OCI-LY3 (cell line): ENCODE results near the gene ARF1.

Experiments
- H2AFZ ChIP-seq: fragments of 200-600, 300-600 bp; shearing (Covaris generic); 2 replicates; pipeline ENCODE4 v1.6.0; 2014; ENCODE audit warnings: antibody characterized with exemption, low read depth, low read length
- H3K27ac ChIP-seq: fragments of 200-600, 300-600 bp; sonication (generic); 2 replicates; pipeline ENCODE4 v1.5.1; 2014; ENCODE audit warnings: mild to moderate bottlenecking, low read length, moderate library complexity, mixed read lengths
- H3K27me3 ChIP-seq: fragments of 200-600, 300-600 bp; sonication (generic); 2 replicates; pipeline ENCODE4 v1.6.1; 2014; ENCODE audit warnings: low read depth, low read length, mixed read lengths
- H3K36me3 ChIP-seq: fragments of 200-600, 300-600 bp; sonication (generic); replicated peaks from 2 replicates; pipeline ENCODE3; 2014; ENCODE audit warnings: low read depth, low read length, mixed read lengths
- H3K4me1 ChIP-seq: fragments of 300-600, 200-600 bp; sonication (generic); 2 replicates; pipeline ENCODE4 v1.6.1; 2014; ENCODE audit warnings: low read length, mixed read lengths
- H3K4me2 ChIP-seq: fragments of 200-600, 300-600 bp; sonication (generic); 2 replicates; pipeline ENCODE4 v1.6.1; 2014; ENCODE audit warnings: low read length, mixed read lengths
- H3K4me3 ChIP-seq: fragments of 300-600, 200-600 bp; sonication (generic); 2 replicates; pipeline ENCODE4 v1.5.1; 2014; ENCODE audit warnings: antibody characterized with exemption, mild to moderate bottlenecking, low read length, moderate library complexity
- H3K79me2 ChIP-seq: fragments of 300-600, 200-600 bp; shearing (Covaris generic); 2 replicates; pipeline ENCODE4 v1.6.1; 2014; ENCODE audit warnings: mild to moderate bottlenecking, low read length, mixed read lengths
- H3K9ac ChIP-seq: fragments of 300-600, 200-600 bp; shearing (Covaris generic); 2 replicates; pipeline ENCODE4 v1.6.0; 2014; ENCODE audit warnings: mild to moderate bottlenecking, low read length, moderate library complexity
- H3K9me3 ChIP-seq: fragments of 200-600, 300-600 bp; shearing (Covaris generic); 2 replicates; pipeline ENCODE4 v1.6.1; 2014; ENCODE audit warnings: low read length, mixed read lengths; ENCODE audit not compliant: insufficient read depth
- H4K20me1 ChIP-seq: fragments of 200-600, 300-600 bp; sonication (generic); 2 replicates; pipeline ENCODE4 v1.6.1; 2016; ENCODE audit warnings: low read length, mixed read lengths; ENCODE audit not compliant: insufficient read depth
- EZH2phosphoT487 ChIP-seq: fragments of 200-600 bp; shearing (Covaris generic); IDR thresholded peaks from 2 replicates; pipeline ENCODE4 v1.6.1; 2018; ENCODE audit warnings: antibody characterized with exemption, mixed run types, low read depth
- TF ChIP-seq, protein P1 (sequence below): fragments of 200-600, 300-600 bp; sonication (generic); IDR thresholded peaks from 2 replicates; pipeline ENCODE4 v1.5.1; 2014; ENCODE audit warnings: antibody characterized with exemption, low read length, low read depth

Gene ARF1

DNA sequence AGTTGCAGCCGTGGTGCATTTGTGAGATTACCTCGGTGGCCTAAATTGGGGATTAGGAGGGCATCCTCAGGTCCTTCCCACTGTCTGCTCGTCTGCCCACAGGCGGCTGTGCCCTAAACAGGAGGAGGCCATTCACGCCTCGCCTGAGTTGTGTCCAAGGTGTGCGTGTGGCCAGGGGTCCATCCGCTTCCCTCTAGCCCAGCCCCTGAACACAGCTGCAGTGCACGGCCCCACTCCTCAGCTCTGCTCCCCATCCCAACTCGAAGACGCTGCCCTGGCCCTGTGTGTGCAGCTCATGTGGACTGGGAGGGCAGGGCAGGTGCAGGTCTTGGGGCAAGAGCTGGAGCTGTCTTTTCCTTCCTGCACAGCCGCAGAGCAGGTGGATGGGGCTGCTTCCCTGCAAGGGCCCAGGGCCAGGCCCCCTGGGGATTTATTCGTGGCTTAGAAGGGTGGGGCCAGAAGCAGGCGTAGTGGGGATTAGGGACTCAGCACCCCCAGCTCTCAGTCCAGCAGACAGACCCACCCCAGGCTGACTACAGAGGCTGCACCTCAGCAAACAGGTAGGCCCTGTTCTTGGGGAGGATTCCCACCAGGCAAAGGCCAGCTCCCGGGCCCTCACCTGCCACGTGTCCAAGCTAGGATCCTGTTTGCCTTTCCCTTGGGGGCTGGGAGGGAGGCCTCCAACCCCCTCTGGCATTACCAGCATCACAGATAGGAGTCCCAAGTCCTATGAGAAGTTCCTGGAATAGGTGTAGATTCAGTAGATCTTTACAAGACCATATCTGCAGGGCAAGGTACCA lies 61.9 kb downstream of the ARF1 start:
- H3K9ac ChIP-seq = no peak overlapping the region
- H2AFZ ChIP-seq = no peak overlapping the region
- peaks cover 39% of the 10 kb centered on the region for H4K20me1 ChIP-seq
- TF ChIP-seq, protein P1, sequence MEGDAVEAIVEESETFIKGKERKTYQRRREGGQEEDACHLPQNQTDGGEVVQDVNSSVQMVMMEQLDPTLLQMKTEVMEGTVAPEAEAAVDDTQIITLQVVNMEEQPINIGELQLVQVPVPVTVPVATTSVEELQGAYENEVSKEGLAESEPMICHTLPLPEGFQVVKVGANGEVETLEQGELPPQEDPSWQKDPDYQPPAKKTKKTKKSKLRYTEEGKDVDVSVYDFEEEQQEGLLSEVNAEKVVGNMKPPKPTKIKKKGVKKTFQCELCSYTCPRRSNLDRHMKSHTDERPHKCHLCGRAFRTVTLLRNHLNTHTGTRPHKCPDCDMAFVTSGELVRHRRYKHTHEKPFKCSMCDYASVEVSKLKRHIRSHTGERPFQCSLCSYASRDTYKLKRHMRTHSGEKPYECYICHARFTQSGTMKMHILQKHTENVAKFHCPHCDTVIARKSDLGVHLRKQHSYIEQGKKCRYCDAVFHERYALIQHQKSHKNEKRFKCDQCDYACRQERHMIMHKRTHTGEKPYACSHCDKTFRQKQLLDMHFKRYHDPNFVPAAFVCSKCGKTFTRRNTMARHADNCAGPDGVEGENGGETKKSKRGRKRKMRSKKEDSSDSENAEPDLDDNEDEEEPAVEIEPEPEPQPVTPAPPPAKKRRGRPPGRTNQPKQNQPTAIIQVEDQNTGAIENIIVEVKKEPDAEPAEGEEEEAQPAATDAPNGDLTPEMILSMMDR = no peak
- no peak for TF ChIP-seq EZH2phosphoT487
- H3K36me3 ChIP-seq = peaks cover 12% of the 10 kb centered on the region
- H3K27ac ChIP-seq = no peak overlapping the region
- no peaks in the 10 kb centered on the region for H3K27me3 ChIP-seq
- H3K9me3 ChIP-seq = no peaks in the 10 kb centered on the region
- no peak overlapping the region for H3K4me2 ChIP-seq
- no peak overlapping the region for H3K4me3 ChIP-seq
- H3K79me2 ChIP-seq = peaks cover 66% of the 10 kb centered on the region
- H3K4me1 ChIP-seq = peaks cover 7% of the 10 kb centered on the region

DNA sequence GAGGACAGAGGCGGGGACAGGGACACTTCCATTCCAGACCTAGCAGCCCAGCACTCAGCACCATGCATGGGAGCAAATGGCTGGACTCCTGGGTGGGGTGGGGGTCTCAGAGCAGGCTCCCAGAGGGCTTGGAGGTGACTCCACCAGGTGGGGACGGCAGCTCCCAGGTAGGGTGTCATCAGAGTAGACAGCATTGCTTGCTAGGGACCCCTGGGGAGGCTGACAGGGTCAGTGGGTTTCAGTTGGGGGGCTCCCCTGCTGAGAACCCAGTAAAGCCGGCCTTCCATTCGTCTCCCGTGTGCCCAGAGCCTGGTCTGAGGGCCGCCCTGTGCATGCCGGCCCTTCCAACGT lies 62.5 kb downstream of the ARF1 start:
- Histone ChIP-seq H4K20me1 (peaks cover 39% of the 10 kb centered on the region), H3K4me3 (no peak overlapping the region), H3K4me1 (peaks cover 7% of the 10 kb centered on the region), H3K9ac (no peak overlapping the region), H3K79me2 (peaks cover 66% of the 10 kb centered on the region), H3K36me3 (peaks cover 12% of the 10 kb centered on the region), H3K27ac (no peak overlapping the region), H3K4me2 (no peak overlapping the region), H3K27me3 (no peaks in the 10 kb centered on the region), H3K9me3 (no peaks in the 10 kb centered on the region), H2AFZ (no peak overlapping the region)
- TF ChIP-seq, protein P1 = no peak
- no peak for TF ChIP-seq EZH2phosphoT487

DNA sequence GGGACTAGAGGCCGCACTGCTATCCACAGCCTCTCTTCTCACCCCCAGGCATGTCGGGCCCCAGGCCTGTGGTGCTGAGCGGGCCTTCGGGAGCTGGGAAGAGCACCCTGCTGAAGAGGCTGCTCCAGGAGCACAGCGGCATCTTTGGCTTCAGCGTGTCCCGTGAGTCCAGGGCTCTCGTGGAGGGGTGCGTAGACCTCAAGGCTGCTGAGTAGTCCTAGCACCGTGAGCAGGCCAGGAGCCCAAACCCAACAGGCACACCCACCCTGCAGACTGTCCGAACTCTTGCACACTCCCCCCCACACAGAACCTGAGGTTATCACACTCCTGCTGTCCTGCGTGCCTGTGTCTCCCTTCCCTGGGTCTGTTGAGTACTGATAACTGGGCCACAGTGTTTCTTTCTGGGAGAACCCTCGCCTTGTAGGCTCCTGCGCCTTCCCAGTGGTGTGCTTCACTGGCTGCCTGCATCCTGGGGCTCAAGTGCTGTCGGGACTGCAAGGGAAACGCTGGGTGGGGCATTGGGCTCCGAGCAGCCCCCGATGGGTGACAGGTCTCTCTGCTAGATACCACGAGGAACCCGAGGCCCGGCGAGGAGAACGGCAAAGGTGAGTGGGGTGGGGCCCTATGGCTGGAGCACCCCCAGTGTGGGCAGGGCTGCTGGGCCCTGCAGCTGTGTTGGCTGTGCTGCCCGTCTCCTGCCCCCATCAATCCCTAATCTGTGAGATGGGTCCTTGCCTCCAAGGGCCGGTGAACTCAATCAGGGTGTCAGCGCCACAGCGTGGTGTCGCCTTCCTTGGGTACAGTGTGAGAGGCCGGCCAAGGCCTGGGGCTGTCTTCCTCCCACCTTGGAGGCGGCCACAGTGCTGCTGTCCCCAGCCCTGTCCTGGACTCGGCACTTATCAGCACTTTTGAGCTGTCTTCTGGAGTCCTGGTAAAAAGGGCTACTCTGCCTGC lies 63.2 kb downstream of the ARF1 start:
- H3K4me3 ChIP-seq = no peak overlapping the region
- peaks cover 7% of the 10 kb centered on the region for H3K4me1 ChIP-seq
- TF ChIP-seq, protein P1 = no peak
- TF ChIP-seq EZH2phosphoT487 = no peak
- peaks cover 12% of the 10 kb centered on the region for H3K36me3 ChIP-seq
- H3K27me3 ChIP-seq = no peaks in the 10 kb centered on the region
- H3K27ac ChIP-seq = no peak overlapping the region
- H3K9me3 ChIP-seq = no peaks in the 10 kb centered on the region
- H3K4me2 ChIP-seq = no peak overlapping the region
- peaks cover 60% of the 10 kb centered on the region for H3K79me2 ChIP-seq
- H3K9ac ChIP-seq = no peak overlapping the region
- peaks cover 39% of the 10 kb centered on the region for H4K20me1 ChIP-seq
- no peak overlapping the region for H2AFZ ChIP-seq

DNA sequence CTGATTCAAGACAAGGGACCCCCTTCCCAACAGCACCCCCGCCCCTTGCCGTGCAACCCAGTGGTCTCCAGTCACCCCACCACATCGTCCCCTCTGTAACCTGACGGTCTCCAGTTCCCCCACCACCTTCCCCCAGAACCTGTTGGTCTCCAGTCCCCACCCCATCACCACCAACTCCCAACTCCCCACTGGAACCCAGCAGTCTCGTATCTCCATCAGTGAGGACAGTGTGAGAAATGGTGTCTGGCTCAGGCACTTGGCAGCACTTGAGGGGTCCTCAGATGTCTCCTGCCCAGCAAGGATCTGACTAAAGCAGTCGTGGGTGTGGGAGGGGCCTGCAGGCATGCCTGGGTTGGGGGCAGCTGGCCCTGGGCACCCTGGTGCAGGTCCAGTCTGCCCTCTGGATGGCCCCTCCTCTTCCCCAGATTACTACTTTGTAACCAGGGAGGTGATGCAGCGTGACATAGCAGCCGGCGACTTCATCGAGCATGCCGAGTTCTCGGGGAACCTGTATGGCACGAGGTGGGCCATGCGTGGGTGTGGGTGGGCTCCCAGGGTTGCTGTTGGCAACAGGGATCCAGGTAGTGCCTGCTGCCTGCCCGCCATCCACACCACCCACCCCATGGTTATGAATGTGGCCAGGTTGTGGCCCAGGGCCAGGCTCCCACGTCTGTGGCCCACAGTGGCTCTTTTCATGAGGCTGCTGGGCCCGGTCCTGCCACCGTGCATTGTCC lies 64.1 kb downstream of the ARF1 start:
- Histone ChIP-seq H3K4me2 (no peak overlapping the region), H3K27ac (no peak overlapping the region), H3K4me1 (peaks cover 3% of the 10 kb centered on the region), H3K79me2 (peaks cover 51% of the 10 kb centered on the region), H3K9me3 (no peaks in the 10 kb centered on the region), H3K27me3 (no peaks in the 10 kb centered on the region), H3K36me3 (peaks cover 10% of the 10 kb centered on the region), H3K4me3 (no peak overlapping the region), H4K20me1 (peaks cover 35% of the 10 kb centered on the region), H2AFZ (no peak overlapping the region), H3K9ac (no peak overlapping the region)
- TF ChIP-seq EZH2phosphoT487 = no peak
- TF ChIP-seq, protein P1 = no peak
